RWPE2 (cell line): Measurements from ENCODE around the gene GNA15.

Experiments used
- ATAC-seq: fragments of 200-7000 bp; cut with Tn5 transposase; 3 replicates; pipeline ENCODE4 v1.9.1; 2021; ENCODE audit warnings: low read depth
- DNase-seq: peaks from one replicate; pipeline ENCODE4 v3.0.0-alpha.2; 2020; ENCODE audit warnings: low spot score
- H3K27ac ChIP-seq: fragments of 450-650 bp; 2 replicates; pipeline ENCODE4 v1.5.1; 2017; ENCODE audit warnings: mild to moderate bottlenecking; ENCODE audit not compliant: poor library complexity, severe bottlenecking
- H3K27me3 ChIP-seq: fragments of 250-450 bp; sonication (Bioruptor Pico); 2 replicates; pipeline ENCODE4 v1.5.1; 2021; ENCODE audit warnings: mild to moderate bottlenecking, moderate library complexity; ENCODE audit not compliant: insufficient read depth, poor library complexity, severe bottlenecking
- H3K36me3 ChIP-seq: fragments of 250-450 bp; sonication (Bioruptor Pico); 2 replicates; pipeline ENCODE4 v1.5.1; 2020; ENCODE audit warnings: low read depth, mild to moderate bottlenecking, moderate library complexity
- H3K4me1 ChIP-seq: fragments of 250-450 bp; sonication (Bioruptor Pico); 2 replicates; pipeline ENCODE4 v1.5.1; 2021; ENCODE audit warnings: mild to moderate bottlenecking, moderate library complexity; ENCODE audit not compliant: insufficient read depth, poor library complexity, severe bottlenecking
- H3K4me3 ChIP-seq: fragments of 250-450 bp; sonication (Bioruptor Pico); 2 replicates; pipeline ENCODE4 v1.5.1; 2021; ENCODE audit warnings: mild to moderate bottlenecking, moderate library complexity; ENCODE audit not compliant: severe bottlenecking
- H3K9me3 ChIP-seq: fragments of 250-450 bp; sonication (Bioruptor Pico); 2 replicates; pipeline ENCODE4 v1.5.1; 2021; ENCODE audit warnings: mild to moderate bottlenecking, moderate library complexity; ENCODE audit not compliant: severe bottlenecking
- TF ChIP-seq, protein P1 (sequence below): fragments of 450-650 bp; IDR thresholded peaks from one replicate; pipeline ENCODE4 v1.5.1; 2017; ENCODE audit warnings: mild to moderate bottlenecking, moderate library complexity; ENCODE audit not compliant: poor library complexity, severe bottlenecking

Gene GNA15

DNA sequence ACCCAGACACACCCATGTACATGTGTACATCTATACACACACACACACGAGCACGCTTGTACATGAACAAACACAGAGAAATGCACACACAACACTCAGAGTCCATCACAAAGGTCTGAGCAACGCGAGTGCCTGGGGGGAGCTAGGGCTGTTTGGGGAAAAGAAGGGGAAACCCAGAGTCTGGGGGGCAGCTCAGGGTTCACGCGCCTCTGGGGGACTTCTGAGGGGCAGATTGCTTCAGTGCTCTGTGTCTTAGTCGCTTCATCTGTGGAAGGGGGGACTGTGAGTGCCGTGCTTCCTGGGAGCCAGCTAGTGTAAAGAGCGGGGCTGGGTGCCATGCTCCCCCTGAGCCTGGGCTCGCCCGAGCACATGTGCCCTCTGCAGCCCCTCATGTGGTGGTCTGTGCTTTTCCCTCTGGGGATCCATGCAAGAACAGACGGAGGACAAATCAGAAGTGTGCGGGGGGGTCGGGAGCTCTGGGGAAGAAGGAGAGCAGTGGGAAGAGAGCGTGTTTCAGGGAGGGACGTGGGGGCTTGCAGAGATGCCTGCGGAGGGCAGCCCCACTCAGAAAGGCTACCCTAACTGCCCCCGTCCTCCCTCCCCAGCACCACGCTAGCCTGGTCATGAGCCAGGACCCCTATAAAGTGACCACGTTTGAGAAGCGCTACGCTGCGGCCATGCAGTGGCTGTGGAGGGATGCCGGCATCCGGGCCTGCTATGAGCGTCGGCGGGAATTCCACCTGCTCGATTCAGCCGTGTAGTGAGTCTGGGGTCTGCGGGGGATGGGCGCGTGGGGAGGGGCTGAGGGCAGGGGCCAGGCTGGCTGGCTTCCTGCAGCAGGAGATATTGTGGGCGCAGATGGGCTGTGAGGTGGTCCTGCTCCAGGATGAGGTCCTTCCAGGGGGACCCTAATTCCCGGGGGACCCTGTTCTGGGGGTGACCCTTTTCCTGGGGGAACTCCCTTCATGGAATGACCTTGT is 14.0 kb downstream of the GNA15 start:
- ATAC-seq (no peak), DNase-seq (no peak)
- peaks cover 51% of the 10 kb centered on the region for H3K36me3 ChIP-seq
- H3K4me3 ChIP-seq: no peak overlapping the region
- TF ChIP-seq, protein P1, sequence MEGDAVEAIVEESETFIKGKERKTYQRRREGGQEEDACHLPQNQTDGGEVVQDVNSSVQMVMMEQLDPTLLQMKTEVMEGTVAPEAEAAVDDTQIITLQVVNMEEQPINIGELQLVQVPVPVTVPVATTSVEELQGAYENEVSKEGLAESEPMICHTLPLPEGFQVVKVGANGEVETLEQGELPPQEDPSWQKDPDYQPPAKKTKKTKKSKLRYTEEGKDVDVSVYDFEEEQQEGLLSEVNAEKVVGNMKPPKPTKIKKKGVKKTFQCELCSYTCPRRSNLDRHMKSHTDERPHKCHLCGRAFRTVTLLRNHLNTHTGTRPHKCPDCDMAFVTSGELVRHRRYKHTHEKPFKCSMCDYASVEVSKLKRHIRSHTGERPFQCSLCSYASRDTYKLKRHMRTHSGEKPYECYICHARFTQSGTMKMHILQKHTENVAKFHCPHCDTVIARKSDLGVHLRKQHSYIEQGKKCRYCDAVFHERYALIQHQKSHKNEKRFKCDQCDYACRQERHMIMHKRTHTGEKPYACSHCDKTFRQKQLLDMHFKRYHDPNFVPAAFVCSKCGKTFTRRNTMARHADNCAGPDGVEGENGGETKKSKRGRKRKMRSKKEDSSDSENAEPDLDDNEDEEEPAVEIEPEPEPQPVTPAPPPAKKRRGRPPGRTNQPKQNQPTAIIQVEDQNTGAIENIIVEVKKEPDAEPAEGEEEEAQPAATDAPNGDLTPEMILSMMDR: no peak
- no peaks in the 10 kb centered on the region for H3K9me3 ChIP-seq
- peaks cover 4% of the 10 kb centered on the region for H3K4me1 ChIP-seq
- H3K27ac ChIP-seq: no peak overlapping the region
- no peaks in the 10 kb centered on the region for H3K27me3 ChIP-seq

DNA sequence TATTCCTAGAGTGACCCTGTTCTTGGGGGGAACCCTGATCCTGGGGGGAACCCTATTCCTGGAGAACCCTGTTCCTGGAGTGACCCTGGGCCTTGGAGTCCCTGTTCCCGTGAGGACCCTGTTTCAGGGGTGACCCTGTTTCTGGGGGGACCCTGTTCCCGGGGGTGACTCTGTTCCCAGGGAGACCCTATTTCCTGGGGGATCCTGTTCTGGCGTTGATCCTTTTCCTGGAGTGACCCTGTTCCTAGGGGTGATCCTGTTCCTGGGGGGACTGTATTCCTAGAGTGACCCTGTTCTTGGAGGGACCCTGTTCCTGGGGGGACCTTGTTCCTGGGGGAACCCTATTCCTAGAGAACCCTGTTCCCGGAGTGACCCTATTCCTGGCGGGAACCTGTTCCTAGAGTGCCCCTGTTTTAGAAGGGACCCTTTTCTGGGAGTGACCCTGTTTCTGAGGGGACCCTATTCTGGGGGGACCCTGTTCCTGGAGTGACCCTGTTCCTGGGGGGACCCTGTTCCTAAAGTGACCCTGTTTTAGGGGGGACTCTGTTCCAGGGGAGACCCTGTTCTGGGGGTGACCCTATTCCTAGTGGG is 15.0 kb downstream of the GNA15 start:
- no peak overlapping the region for H3K4me3 ChIP-seq
- ATAC-seq (no peak), DNase-seq (no peak)
- H3K4me1 ChIP-seq: peaks cover 9% of the 10 kb centered on the region
- TF ChIP-seq, protein P1: no peak
- H3K27ac ChIP-seq: no peak overlapping the region
- H3K27me3 ChIP-seq: no peaks in the 10 kb centered on the region
- no peaks in the 10 kb centered on the region for H3K9me3 ChIP-seq
- peaks cover 57% of the 10 kb centered on the region for H3K36me3 ChIP-seq

DNA sequence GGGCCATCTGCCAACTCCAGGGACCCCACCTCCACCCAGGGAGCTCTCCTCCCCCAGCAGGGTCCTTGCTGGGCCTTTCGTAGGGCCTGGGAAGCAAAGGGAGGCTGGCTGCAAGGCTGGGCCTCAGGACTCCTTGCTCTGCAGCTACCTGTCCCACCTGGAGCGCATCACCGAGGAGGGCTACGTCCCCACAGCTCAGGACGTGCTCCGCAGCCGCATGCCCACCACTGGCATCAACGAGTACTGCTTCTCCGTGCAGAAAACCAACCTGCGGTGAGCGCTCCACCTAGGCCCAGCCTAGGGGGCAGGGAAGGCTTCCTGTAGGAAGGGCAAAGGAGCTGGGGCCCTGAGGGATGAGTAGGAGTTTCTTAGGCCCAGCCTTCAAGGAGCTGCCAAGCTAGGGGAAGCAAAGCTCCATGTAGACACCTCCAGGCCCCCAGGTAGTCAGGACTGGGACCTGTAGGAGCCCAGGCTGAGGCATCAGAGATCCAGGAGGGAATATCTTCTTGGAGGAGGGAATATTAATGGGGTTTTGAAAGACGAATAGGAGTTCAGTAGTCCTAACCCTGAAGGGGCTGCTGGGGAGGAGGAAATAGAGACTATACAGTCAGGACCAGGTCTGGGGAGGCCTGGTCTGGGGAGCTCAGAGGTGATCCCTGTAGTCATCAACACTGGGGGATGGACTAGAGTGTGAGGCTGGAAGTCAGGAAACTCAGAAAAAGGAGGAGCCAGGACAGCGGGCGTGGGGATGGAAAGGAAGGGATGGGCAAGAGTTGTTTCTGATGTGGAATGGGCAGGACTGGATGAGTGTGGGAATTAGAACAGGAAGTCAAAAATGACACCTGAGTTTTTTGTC is 16.0 kb downstream of the GNA15 start:
- TF ChIP-seq, protein P1: no peak
- Histone ChIP-seq H3K36me3 (peaks cover 59% of the 10 kb centered on the region), H3K4me1 (peaks cover 9% of the 10 kb centered on the region), H3K9me3 (no peaks in the 10 kb centered on the region), H3K27me3 (no peaks in the 10 kb centered on the region), H3K4me3 (no peak overlapping the region), H3K27ac (peak overlapping the region; percentile 35)
- DNase-seq (no peak), ATAC-seq (peak; percentile 20; the same call in 1 of the 3 replicates)

DNA sequence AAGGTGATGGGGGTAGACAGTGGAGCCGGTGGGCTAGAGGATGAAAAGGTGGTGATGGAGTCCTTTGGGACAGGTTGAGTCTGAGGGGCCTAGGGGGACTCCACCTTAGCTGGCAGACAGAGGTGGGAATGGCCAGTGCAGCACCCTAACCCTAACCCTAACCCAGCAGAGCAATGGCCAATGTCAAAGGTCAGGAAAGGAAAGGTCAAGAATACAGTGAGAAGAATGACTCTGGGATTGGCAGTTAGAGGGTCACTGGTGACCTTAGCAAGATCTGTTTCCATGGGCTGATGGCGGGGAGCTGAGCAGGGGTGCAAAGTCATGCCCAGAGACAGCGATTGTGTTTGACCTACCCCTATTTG is 16.6 kb downstream of the GNA15 start:
- H3K4me3 ChIP-seq: no peak overlapping the region
- H3K4me1 ChIP-seq: peaks cover 9% of the 10 kb centered on the region
- no peak for ATAC-seq
- H3K36me3 ChIP-seq: peaks cover 61% of the 10 kb centered on the region
- TF ChIP-seq, protein P1: no peak
- H3K27ac ChIP-seq: peak overlapping the region; percentile 35
- no peak for DNase-seq
- H3K27me3 ChIP-seq: no peaks in the 10 kb centered on the region
- no peaks in the 10 kb centered on the region for H3K9me3 ChIP-seq
